Measurements from ENCODE around the gene BFSP2. TPM values are rescaled to one million over a fixed set of nuclear protein-coding genes. Genes with fewer than 3 reads are reported as not detected.
A peak's percentile ranks its signal among the peaks of the same experiment; 100 is the strongest.

Gene BFSP2
- total and polyA plus RNA-seq, 10 donors, result 1.5 to 52.5 (median 3.1) TPM; not detected in 1

DNA sequence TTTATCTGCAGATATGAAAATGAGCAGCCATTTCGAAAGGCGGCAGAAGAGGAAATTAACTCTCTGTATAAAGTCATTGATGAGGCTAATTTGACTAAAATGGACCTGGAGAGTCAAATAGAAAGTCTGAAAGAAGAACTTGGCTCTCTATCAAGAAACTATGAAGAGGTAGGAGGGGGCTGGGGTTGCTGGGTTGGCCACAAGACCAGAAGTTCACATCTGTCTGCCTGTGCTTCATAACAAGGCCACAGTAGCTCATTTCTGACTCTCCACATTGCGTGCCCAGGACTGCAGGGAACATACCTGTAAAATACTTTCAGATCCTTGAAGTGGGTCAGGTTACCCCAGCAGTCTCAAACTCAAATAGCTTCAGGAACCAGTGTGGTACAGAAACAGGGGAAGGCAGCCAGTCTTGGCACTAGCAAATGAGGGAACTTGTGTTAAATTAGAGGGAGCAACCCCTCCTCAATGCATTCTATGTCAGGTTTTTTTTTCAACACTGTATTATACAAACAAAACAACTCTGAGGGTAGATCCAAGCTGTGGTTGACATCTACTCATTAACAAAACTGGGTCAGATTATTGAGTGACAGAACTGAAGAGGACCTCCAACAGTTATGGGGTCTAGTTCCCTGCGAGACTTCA lies 48.7 kb downstream of the BFSP2 start:
- DNase-seq, result peak; percentile 79
- H3K36me3 ChIP-seq, result no peaks in the 10 kb centered on the region
- H3K4me1 ChIP-seq, result peaks cover 6 to 46% (median 26%) of the 10 kb centered on the region in 6 donors
- 37 to 60% (median 43%) methylated on average over 4 of the region's 4 CpGs for WGBS, 5 donors
- peak in 1 of 3 donors; percentile 36 for TF ChIP-seq POLR2AphosphoS5 (IDR thresholded peaks at IDR 0.05)
- no peak for TF ChIP-seq CTCF (IDR thresholded peaks at IDR 0.05 in 8 of 11, conservative IDR thresholded peaks at IDR 0.05 in 3 of 11)
- peak overlapping the region in 4 of 8 donors; percentile 41 to 72 (median 54) for H3K27ac ChIP-seq
- H3K27me3 ChIP-seq (replicated peaks in 1 of 7), result no peaks in the 10 kb centered on the region
- intact Hi-C loops (cut with DNase I; ENCODE audit: low total_unique reads), result no loop called here
- no peaks in the 10 kb centered on the region for H3K9me3 ChIP-seq
- H3K4me3 ChIP-seq, result peak overlapping the region in 1 of 8 donors; percentile 41

DNA sequence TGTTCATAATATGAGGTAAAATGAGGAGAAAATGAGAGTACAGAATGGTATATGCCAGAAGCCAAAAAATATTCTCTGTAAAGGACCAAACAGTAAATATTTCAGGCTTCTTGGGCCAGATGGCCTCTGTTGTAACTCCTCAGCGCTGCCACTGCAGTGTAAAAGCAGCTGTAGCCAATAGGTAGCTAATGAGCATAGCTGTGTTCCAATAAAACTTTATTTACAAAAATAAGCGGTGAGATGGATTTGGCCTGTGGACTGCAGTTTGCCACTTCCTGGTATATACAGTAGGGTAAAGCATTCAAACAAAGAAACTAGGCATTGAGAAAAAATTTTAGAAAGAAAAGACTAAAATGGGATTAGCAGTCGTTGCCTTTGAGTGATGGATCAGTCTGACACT lies 51.5 kb downstream of the BFSP2 start:
- H3K27ac ChIP-seq, result no peak overlapping the region
- DNase-seq, result no peak
- no peaks in the 10 kb centered on the region for H3K9me3 ChIP-seq
- no peaks in the 10 kb centered on the region for H3K36me3 ChIP-seq
- 93 to 97% (median 95%) methylated on average over 3 of the region's 3 CpGs for WGBS, 5 donors
- no peaks in the 10 kb centered on the region for H3K27me3 ChIP-seq (replicated peaks in 1 of 7)
- TF ChIP-seq CTCF (IDR thresholded peaks at IDR 0.05 in 8 of 11, conservative IDR thresholded peaks at IDR 0.05 in 3 of 11) (no peak), POLR2A (IDR thresholded peaks at IDR 0.05) (no peak), POLR2AphosphoS5 (IDR thresholded peaks at IDR 0.05) (no peak)
- intact Hi-C loops (cut with DNase I; ENCODE audit: low total_unique reads), result no loop called here
- no peak overlapping the region for H3K4me3 ChIP-seq
- peaks cover 6 to 39% (median 26%) of the 10 kb centered on the region in 6 donors for H3K4me1 ChIP-seq

- DNase-seq, result no peak
- H3K27ac ChIP-seq, result no peak overlapping the region
- no peak overlapping the region for H3K4me3 ChIP-seq
- no peaks in the 10 kb centered on the region for H3K27me3 ChIP-seq (replicated peaks in 1 of 7)
- 81 to 88% (median 86%) methylated on average over 5 of the region's 5 CpGs for WGBS, 5 donors
- intact Hi-C loops (cut with DNase I; ENCODE audit: low total_unique reads), result no loop called here
- H3K4me1 ChIP-seq, result peaks cover 6 to 28% (median 20%) of the 10 kb centered on the region in 6 donors
- no peaks in the 10 kb centered on the region for H3K9me3 ChIP-seq
- H3K36me3 ChIP-seq, result no peaks in the 10 kb centered on the region
- TF ChIP-seq CTCF (IDR thresholded peaks at IDR 0.05 in 8 of 11, conservative IDR thresholded peaks at IDR 0.05 in 3 of 11) (no peak), POLR2AphosphoS5 (IDR thresholded peaks at IDR 0.05) (no peak), POLR2A (IDR thresholded peaks at IDR 0.05) (no peak)
Observed at GRCh38 chr3:133452641-133453319, 52.9 kb downstream of the BFSP2 start.

- Histone ChIP-seq H3K9me3 (no peaks in the 10 kb centered on the region), H3K36me3 (no peaks in the 10 kb centered on the region), H3K27me3 (replicated peaks in 1 of 7) (no peaks in the 10 kb centered on the region), H3K27ac (no peak overlapping the region), H3K4me3 (no peak overlapping the region), H3K4me1 (peaks cover 6 to 21% (median 14%) of the 10 kb centered on the region in 6 donors)
- DNase-seq, result no peak
- intact Hi-C loops (cut with DNase I; ENCODE audit: low total_unique reads), result no loop called here
- TF ChIP-seq CTCF (IDR thresholded peaks at IDR 0.05 in 8 of 11, conservative IDR thresholded peaks at IDR 0.05 in 3 of 11), result no peak
- no peak for TF ChIP-seq POLR2AphosphoS5 (IDR thresholded peaks at IDR 0.05)
- TF ChIP-seq POLR2A (IDR thresholded peaks at IDR 0.05), result no peak
- 84 to 94% (median 90%) methylated on average over 3 of the region's 3 CpGs for WGBS, 5 donors
Observed at GRCh38 chr3:133453383-133453782, 53.5 kb downstream of the BFSP2 start.
